WTC11 (cell line): ENCODE results near the gene MS4A2.
"Not testable (repeated sequence)": the region's sequence is repeated elsewhere in the genome, so short reads cannot be mapped to it uniquely, and the experiment has no call there.

Source experiments
- ELF4 ChIP-seq: sonication (generic); formaldehyde crosslinking; IDR thresholded peaks from 2 replicates; pipeline ENCODE4 v1.8.1; 2022; ENCODE audit warnings: low read depth, mild to moderate bottlenecking, moderate library complexity, missing genetic modification reagents
- ESRRA ChIP-seq: sonication (generic); formaldehyde crosslinking; IDR thresholded peaks from 2 replicates; pipeline ENCODE4 v1.8.1; 2022; ENCODE audit warnings: mild to moderate bottlenecking, missing genetic modification reagents, borderline replicate concordance
- KAT7 ChIP-seq: sonication (generic); formaldehyde crosslinking; IDR thresholded peaks from 2 replicates; pipeline ENCODE4 v1.8.1; 2023; ENCODE audit warnings: missing genetic modification reagents, mild to moderate bottlenecking, borderline replicate concordance
- OVOL2 ChIP-seq: fragments of 250-450 bp; sonication (Bioruptor Pico); IDR thresholded peaks from 2 replicates; pipeline ENCODE4 v1.9.0; 2021; ENCODE audit warnings: mild to moderate bottlenecking, borderline replicate concordance
- PRDM15 ChIP-seq: sonication (generic); formaldehyde crosslinking; IDR thresholded peaks from 2 replicates; pipeline ENCODE4 v1.8.0; 2022; ENCODE audit warnings: missing genetic modification reagents
- TCF7 ChIP-seq: sonication (generic); formaldehyde crosslinking; IDR thresholded peaks from 2 replicates; pipeline ENCODE4 v1.8.0; 2022; ENCODE audit warnings: mild to moderate bottlenecking, low read depth, missing genetic modification reagents, moderate library complexity
- ZNF121 ChIP-seq: sonication (generic); formaldehyde crosslinking; IDR thresholded peaks from 2 replicates; pipeline ENCODE4 v1.8.0; 2023; ENCODE audit warnings: missing genetic modification reagents
- ZNF317 ChIP-seq: sonication (generic); formaldehyde crosslinking; IDR thresholded peaks from 2 replicates; pipeline ENCODE4 v1.8.1; 2023; ENCODE audit warnings: low read depth, mild to moderate bottlenecking, moderate library complexity, missing genetic modification reagents, borderline replicate concordance
- TF ChIP-seq, protein P1 (sequence below): sonication (generic); formaldehyde crosslinking; IDR thresholded peaks from 2 replicates; pipeline ENCODE4 v1.8.1; 2023; ENCODE audit warnings: mild to moderate bottlenecking, moderate library complexity, missing genetic modification reagents
- TF ChIP-seq, protein P2 (sequence below): fragments of 200-600 bp; IDR thresholded peaks from 2 replicates; pipeline ENCODE4 v1.8.0; 2022; ENCODE audit warnings: antibody characterized with exemption

DNA sequence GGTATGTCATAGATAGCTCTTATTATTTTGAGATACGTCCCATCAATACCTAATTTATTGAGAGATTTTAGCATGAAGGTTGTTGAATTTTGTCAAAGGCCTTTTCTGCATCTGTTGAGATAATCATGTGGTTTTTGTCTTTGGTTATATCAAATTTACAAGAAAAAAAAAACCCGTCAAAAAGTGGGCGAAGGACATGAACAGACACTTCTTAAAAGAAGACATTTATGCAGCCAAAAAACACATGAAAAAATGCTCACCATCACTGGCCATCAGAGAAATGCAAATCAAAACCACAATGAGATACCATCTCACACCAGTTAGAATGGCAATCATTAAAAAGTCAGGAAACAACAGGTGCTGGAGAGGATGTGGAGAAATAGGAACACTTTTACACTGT lies 37.6 kb upstream of the MS4A2 start:
- not testable (repeated sequence) for TF ChIP-seq PRDM15 (CRISPR knock-in tag); ESRRA (CRISPR knock-in tag); ZNF317; TCF7 (CRISPR knock-in tag); OVOL2; ELF4 (CRISPR knock-in tag); ZNF121 (CRISPR knock-in tag); KAT7 (CRISPR knock-in tag)
- TF ChIP-seq, protein P1, sequence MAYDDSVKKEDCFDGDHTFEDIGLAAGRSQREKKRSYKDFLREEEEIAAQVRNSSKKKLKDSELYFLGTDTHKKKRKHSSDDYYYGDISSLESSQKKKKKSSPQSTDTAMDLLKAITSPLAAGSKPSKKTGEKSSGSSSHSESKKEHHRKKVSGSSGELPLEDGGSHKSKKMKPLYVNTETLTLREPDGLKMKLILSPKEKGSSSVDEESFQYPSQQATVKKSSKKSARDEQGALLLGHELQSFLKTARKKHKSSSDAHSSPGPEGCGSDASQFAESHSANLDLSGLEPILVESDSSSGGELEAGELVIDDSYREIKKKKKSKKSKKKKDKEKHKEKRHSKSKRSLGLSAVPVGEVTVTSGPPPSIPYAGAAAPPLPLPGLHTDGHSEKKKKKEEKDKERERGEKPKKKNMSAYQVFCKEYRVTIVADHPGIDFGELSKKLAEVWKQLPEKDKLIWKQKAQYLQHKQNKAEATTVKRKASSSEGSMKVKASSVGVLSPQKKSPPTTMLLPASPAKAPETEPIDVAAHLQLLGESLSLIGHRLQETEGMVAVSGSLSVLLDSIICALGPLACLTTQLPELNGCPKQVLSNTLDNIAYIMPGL (CRISPR knock-in tag) = not testable (repeated sequence)
- TF ChIP-seq, protein P2, sequence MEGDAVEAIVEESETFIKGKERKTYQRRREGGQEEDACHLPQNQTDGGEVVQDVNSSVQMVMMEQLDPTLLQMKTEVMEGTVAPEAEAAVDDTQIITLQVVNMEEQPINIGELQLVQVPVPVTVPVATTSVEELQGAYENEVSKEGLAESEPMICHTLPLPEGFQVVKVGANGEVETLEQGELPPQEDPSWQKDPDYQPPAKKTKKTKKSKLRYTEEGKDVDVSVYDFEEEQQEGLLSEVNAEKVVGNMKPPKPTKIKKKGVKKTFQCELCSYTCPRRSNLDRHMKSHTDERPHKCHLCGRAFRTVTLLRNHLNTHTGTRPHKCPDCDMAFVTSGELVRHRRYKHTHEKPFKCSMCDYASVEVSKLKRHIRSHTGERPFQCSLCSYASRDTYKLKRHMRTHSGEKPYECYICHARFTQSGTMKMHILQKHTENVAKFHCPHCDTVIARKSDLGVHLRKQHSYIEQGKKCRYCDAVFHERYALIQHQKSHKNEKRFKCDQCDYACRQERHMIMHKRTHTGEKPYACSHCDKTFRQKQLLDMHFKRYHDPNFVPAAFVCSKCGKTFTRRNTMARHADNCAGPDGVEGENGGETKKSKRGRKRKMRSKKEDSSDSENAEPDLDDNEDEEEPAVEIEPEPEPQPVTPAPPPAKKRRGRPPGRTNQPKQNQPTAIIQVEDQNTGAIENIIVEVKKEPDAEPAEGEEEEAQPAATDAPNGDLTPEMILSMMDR = not testable (repeated sequence)
